Mesothelial cell of epicardium (in vitro differentiated cells): ENCODE data around the gene TBC1D14. TPM values are rescaled to one million over a fixed set of nuclear protein-coding genes. Genes with fewer than 3 reads are reported as not detected.

Experiments used
- DNase-seq, 2 experiments: peaks; one replicate each; pipeline ENCODE4 v3.0.0; 2021; ENCODE audit warnings: low spot score in 2 of 2; ENCODE audit not compliant: unreplicated experiment in 2 of 2
- H3K27ac Mint-ChIP-seq: 2 replicates; pipeline ENCODE4 v1.8.0; 2021; ENCODE audit warnings: mixed read lengths
- H3K27me3 Mint-ChIP-seq: 2 replicates; pipeline ENCODE4 v1.8.0; 2021; ENCODE audit warnings: low read depth, mixed read lengths
- H3K36me3 Mint-ChIP-seq: 2 replicates; pipeline ENCODE4 v1.8.0; 2021; ENCODE audit warnings: mixed read lengths
- H3K4me1 Mint-ChIP-seq: 2 replicates; pipeline ENCODE4 v1.8.0; 2021; ENCODE audit warnings: mixed read lengths
- H3K4me3 Mint-ChIP-seq: 2 replicates; pipeline ENCODE4 v1.8.0; 2021; ENCODE audit warnings: mild to moderate bottlenecking, moderate library complexity, mixed read lengths
- H3K9me3 Mint-ChIP-seq: 2 replicates; pipeline ENCODE4 v1.8.0; 2021; ENCODE audit warnings: mixed read lengths
- total RNA-seq: library from RNA; stranded (reverse); gene quantifications from 3 replicates; pipeline ENCODE4 v1.2.1, GENCODE V29; 2021
- TF ChIP-seq, protein P1 (sequence below): fragments of 200-600 bp; sonication (generic); IDR thresholded peaks from one replicate; pipeline ENCODE4 v1.5.0; 2021; ENCODE audit warnings: antibody characterized with exemption; ENCODE audit not compliant: unreplicated experiment

Gene TBC1D14
- total RNA-seq, 1 donor from 2014 or later, result 54.5 TPM

DNA sequence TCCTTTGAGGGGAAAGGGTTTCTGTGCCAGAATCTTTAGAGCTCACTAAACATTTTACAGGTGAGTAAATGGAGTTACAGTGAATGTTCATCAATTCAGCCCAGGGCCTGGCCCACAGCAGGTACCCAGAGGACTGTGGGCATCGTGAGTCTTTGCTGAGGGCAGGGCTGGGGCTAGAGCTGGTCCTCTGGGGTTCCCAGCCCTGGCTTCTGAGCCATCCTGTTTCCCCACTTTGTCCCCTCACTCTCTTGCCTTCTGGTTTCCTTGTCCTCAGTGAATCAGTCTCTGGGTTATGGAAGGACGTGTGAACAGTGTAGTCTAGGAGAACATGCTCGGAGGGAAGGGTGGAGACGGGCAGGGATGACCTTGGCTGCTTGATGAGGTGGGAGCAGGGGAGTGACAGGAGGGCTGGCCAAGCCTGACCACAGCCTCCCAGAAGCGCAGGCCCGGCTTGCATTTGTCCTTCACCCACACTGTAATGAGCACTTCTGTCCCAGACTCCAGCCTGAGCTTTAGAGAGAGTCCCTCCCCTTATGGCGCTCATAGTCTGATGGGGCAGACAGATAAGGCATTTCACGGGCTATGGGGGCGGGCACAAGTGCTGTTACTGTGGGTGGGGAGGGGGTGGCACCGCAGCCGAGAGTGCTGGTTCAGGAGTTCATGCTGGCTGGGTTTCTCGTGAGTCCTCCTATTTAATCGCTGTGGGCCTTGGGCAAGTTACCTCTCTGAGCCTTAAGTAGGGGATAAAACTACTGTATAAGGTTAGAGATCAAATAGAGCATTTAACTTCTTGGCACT lies 17.3 kb downstream of the TBC1D14 start:
- peaks cover 25% of the 10 kb centered on the region for H3K36me3 Mint-ChIP-seq
- H3K4me3 Mint-ChIP-seq, result peak overlapping the region; percentile 9
- H3K9me3 Mint-ChIP-seq, result no peaks in the 10 kb centered on the region
- peak in 1 of 2 experiments; percentile 51 for DNase-seq
- TF ChIP-seq, protein P1, sequence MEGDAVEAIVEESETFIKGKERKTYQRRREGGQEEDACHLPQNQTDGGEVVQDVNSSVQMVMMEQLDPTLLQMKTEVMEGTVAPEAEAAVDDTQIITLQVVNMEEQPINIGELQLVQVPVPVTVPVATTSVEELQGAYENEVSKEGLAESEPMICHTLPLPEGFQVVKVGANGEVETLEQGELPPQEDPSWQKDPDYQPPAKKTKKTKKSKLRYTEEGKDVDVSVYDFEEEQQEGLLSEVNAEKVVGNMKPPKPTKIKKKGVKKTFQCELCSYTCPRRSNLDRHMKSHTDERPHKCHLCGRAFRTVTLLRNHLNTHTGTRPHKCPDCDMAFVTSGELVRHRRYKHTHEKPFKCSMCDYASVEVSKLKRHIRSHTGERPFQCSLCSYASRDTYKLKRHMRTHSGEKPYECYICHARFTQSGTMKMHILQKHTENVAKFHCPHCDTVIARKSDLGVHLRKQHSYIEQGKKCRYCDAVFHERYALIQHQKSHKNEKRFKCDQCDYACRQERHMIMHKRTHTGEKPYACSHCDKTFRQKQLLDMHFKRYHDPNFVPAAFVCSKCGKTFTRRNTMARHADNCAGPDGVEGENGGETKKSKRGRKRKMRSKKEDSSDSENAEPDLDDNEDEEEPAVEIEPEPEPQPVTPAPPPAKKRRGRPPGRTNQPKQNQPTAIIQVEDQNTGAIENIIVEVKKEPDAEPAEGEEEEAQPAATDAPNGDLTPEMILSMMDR, result no peak
- no peaks in the 10 kb centered on the region for H3K27me3 Mint-ChIP-seq
- peaks cover 39% of the 10 kb centered on the region for H3K4me1 Mint-ChIP-seq
- peak overlapping the region; percentile 84 for H3K27ac Mint-ChIP-seq

DNA sequence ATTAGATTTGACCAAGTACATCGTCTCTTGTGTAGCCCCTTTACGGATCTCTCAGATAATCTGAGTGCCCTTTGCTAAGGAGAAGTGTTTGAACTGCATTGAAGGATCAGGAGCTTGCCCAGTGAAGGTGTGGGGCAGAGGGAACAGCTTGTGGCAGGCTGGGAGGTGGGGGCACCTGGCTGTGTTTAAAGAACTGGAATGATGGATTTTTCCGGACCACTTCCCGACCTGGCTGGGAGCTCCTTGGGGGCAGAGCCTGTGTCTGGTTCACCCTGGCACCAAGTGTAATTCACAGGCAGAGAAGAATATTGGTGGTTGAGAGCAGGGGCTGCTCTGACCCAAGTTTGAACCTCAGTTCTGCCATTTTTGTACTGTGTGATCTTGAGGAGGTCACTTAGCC lies 18.5 kb downstream of the TBC1D14 start:
- Mint-ChIP-seq H3K27ac (peak overlapping the region; percentile 84), H3K4me3 (no peak overlapping the region), H3K9me3 (no peaks in the 10 kb centered on the region), H3K27me3 (no peaks in the 10 kb centered on the region), H3K36me3 (peaks cover 27% of the 10 kb centered on the region), H3K4me1 (peaks cover 39% of the 10 kb centered on the region)
- TF ChIP-seq, protein P1, result no peak
- no peak for DNase-seq

DNA sequence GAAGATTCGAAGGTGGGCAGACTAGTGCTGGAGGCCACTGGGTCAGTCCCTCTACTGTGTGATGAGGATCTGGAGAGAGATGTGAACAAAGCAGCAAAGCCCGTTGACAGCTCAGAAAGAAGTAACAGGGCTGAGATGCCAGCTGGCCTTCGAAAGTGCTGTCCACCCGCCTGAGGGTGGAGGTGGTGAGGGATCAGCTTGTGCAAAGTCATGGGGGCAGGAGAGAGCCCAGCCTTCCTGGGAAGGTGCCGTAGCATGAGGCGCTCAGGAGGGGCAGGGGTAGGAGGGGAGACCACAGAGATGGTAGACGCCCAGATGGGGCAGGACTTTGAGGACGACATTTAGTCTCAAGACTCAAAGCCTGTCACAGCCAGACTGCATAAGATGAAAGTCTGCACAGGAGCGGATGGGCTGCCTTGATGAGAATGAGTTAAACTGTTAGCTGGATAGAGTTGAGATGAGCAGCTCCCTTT lies 19.7 kb downstream of the TBC1D14 start:
- Mint-ChIP-seq H3K4me1 (peaks cover 39% of the 10 kb centered on the region), H3K9me3 (no peaks in the 10 kb centered on the region), H3K4me3 (no peak overlapping the region), H3K36me3 (peaks cover 26% of the 10 kb centered on the region), H3K27me3 (no peaks in the 10 kb centered on the region), H3K27ac (peak overlapping the region; percentile 54)
- DNase-seq, result no peak
- TF ChIP-seq, protein P1, result no peak

DNA sequence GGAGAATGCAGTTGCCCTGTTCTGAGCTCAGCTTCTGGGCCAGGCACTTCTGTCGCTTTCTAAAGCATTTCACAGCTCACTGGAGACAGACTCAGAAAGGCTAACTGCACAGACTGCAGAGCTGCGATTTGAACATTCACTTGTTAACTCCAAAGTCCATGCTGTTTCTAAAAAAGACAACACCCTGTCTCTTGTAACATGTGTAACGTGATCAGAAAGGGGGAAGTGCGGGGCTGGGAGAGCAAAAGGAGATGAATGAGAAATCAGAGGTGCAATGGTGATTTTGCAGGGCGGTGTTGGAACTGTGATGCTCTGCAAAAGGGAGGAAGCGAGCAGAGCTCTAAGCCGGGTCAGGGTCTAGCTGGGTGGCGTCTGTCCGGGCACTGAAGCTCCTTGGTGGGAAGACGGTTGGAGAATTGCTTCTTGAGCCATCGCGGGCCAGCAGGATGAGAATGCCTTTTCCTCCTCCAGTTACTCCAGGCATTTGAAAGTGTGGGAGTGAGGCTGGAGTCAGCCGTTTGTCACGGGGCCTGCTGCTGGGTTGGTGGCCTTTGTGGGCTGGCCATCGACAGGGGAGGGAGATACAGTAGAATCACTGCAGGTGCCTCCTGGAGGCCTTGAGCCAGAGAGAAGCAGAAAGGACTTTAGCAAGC lies 20.3 kb downstream of the TBC1D14 start:
- Mint-ChIP-seq H3K4me3 (no peak overlapping the region), H3K4me1 (peaks cover 39% of the 10 kb centered on the region), H3K9me3 (no peaks in the 10 kb centered on the region), H3K27me3 (no peaks in the 10 kb centered on the region), H3K27ac (peak overlapping the region; percentile 54), H3K36me3 (peaks cover 22% of the 10 kb centered on the region)
- TF ChIP-seq, protein P1, result no peak
- DNase-seq, result no peak

DNA sequence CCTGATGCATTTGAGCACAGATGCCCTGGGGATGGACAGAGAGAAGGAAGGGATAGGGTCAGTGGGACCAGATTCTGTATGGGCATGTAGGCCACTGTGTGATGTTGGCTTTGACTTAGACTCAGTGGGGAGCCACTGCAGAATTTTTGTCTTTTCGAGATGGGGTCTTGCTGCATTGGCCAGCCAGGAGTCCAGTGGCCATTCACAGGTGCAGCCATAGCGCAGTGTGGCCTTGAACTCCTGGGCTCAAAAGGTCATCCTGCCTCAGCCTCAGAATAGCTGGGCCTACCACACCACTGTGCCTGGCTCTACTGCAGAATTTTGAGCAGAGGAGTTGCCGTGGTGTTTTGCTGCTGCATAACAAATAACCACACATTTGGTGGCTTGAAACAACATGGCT lies 22.8 kb downstream of the TBC1D14 start:
- H3K4me3 Mint-ChIP-seq, result no peak overlapping the region
- no peak for DNase-seq
- no peaks in the 10 kb centered on the region for H3K9me3 Mint-ChIP-seq
- H3K27me3 Mint-ChIP-seq, result no peaks in the 10 kb centered on the region
- H3K27ac Mint-ChIP-seq, result no peak overlapping the region
- TF ChIP-seq, protein P1, result no peak
- peaks cover 17% of the 10 kb centered on the region for H3K36me3 Mint-ChIP-seq
- peaks cover 28% of the 10 kb centered on the region for H3K4me1 Mint-ChIP-seq
